Measurements from ENCODE around the gene RPS15A. TPM values are rescaled to one million over a fixed set of nuclear protein-coding genes. Genes with fewer than 3 reads are reported as not detected.

The RPS15A gene
- total RNA-seq, result 100 to 1,000 TPM; 829 to 900 TPM

- H3K4me3 ChIP-seq, result peak within 1 kb of the TSS; percentile 84
- peaks cover 44% of the 10 kb centered on the region for H3K36me3 ChIP-seq
- TF ChIP-seq, protein P1, sequence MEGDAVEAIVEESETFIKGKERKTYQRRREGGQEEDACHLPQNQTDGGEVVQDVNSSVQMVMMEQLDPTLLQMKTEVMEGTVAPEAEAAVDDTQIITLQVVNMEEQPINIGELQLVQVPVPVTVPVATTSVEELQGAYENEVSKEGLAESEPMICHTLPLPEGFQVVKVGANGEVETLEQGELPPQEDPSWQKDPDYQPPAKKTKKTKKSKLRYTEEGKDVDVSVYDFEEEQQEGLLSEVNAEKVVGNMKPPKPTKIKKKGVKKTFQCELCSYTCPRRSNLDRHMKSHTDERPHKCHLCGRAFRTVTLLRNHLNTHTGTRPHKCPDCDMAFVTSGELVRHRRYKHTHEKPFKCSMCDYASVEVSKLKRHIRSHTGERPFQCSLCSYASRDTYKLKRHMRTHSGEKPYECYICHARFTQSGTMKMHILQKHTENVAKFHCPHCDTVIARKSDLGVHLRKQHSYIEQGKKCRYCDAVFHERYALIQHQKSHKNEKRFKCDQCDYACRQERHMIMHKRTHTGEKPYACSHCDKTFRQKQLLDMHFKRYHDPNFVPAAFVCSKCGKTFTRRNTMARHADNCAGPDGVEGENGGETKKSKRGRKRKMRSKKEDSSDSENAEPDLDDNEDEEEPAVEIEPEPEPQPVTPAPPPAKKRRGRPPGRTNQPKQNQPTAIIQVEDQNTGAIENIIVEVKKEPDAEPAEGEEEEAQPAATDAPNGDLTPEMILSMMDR (IDR thresholded peaks at IDR 0.05), result no peak
- no peaks in the 10 kb centered on the region for H3K27me3 ChIP-seq (replicated peaks; ENCODE audit: insufficient read depth)
- peak within 1 kb of the TSS; percentile 75 to 83 for H3K27ac ChIP-seq
- H3K4me1 ChIP-seq (ENCODE audit: control insufficient read depth in 1 of 2, low read depth in 2 of 2), result peaks cover 31 to 32% of the 10 kb centered on the region in 2 donors
- peak; percentile 91 for DNase-seq (ENCODE audit: low spot score)
- H3K9me3 ChIP-seq, result no peaks in the 10 kb centered on the region
- ATAC-seq (ENCODE audit: insufficient number of reproducible peaks, low FRiP score, low read depth), result peak; percentile 99
These were observed at the start of gene RPS15A for GRCh38 chr16:18789850-18790706. Gene RPS15A, minus strand, starts transcription at chr16:18790334. Its CDS starts 1,221 bp downstream, at chr16:18789113.

DNA sequence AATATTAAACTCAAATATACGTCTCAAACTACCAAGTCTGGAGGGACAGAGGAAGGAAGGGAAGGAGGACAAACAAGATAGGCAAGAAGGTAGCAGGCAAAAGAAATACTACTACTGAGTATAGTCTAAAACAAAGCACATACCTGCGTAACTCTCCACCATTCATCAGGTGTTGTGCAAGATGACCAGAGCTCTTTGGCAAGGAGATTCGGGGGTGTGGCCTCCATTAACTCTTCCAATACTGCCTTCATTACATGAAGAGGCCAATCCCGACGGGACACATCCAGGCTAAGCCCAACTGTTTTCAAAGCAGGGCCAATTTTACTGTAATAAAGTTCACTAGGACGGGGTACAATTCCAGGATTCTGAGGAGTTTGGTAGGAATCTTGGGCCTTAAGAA lies 49.4 kb upstream of the RPS15A start:
- Histone ChIP-seq H3K4me1 (ENCODE audit: control insufficient read depth in 1 of 2, low read depth in 2 of 2) (peaks cover 0 to 2% of the 10 kb centered on the region in 2 donors), H3K36me3 (peaks cover 57% of the 10 kb centered on the region), H3K4me3 (no peak overlapping the region), H3K27me3 (replicated peaks; ENCODE audit: insufficient read depth) (no peaks in the 10 kb centered on the region), H3K9me3 (no peaks in the 10 kb centered on the region), H3K27ac (no peak overlapping the region)
- TF ChIP-seq, protein P1 (IDR thresholded peaks at IDR 0.05), result no peak
- ATAC-seq (ENCODE audit: insufficient number of reproducible peaks, low FRiP score, low read depth) (no peak), DNase-seq (ENCODE audit: low spot score) (no peak)

- H3K27ac ChIP-seq, result no peak overlapping the region
- no peaks in the 10 kb centered on the region for H3K9me3 ChIP-seq
- ATAC-seq (ENCODE audit: insufficient number of reproducible peaks, low FRiP score, low read depth), result no peak
- TF ChIP-seq, protein P1 (IDR thresholded peaks at IDR 0.05), result no peak
- no peak for DNase-seq (ENCODE audit: low spot score)
- H3K4me3 ChIP-seq, result no peak overlapping the region
- H3K27me3 ChIP-seq (replicated peaks; ENCODE audit: insufficient read depth), result no peaks in the 10 kb centered on the region
- no peaks in the 10 kb centered on the region for H3K4me1 ChIP-seq (ENCODE audit: control insufficient read depth in 1 of 2, low read depth in 2 of 2)
- H3K36me3 ChIP-seq, result peaks cover 73% of the 10 kb centered on the region
These were observed 46.6 kb upstream of the RPS15A start for GRCh38 chr16:18836702-18837101.

DNA sequence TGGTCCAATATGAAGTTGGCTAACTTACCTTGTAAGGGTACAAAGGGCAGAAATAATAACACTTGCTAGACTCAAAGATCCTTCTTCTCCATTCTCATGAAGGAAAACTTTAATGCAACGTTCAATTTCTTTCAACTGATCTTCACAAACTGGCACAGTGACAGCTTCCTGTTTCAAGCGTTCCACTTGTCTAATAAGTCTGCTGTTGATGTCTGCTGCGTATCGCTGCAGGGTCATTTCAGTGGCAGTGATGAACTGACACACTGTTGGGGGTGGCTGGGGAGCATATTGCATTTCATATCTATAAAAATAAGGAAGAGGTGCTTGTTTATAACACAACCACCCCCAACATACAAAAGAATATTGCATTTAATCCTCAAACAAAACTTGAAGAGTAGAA lies 44.7 kb upstream of the RPS15A start:
- Histone ChIP-seq H3K36me3 (peaks cover 77% of the 10 kb centered on the region), H3K4me1 (ENCODE audit: control insufficient read depth in 1 of 2, low read depth in 2 of 2) (no peaks in the 10 kb centered on the region), H3K9me3 (no peaks in the 10 kb centered on the region), H3K27me3 (replicated peaks; ENCODE audit: insufficient read depth) (no peaks in the 10 kb centered on the region), H3K4me3 (no peak overlapping the region), H3K27ac (no peak overlapping the region)
- TF ChIP-seq, protein P1 (IDR thresholded peaks at IDR 0.05), result no peak
- DNase-seq (ENCODE audit: low spot score) (no peak), ATAC-seq (ENCODE audit: insufficient number of reproducible peaks, low FRiP score, low read depth) (no peak)

DNA sequence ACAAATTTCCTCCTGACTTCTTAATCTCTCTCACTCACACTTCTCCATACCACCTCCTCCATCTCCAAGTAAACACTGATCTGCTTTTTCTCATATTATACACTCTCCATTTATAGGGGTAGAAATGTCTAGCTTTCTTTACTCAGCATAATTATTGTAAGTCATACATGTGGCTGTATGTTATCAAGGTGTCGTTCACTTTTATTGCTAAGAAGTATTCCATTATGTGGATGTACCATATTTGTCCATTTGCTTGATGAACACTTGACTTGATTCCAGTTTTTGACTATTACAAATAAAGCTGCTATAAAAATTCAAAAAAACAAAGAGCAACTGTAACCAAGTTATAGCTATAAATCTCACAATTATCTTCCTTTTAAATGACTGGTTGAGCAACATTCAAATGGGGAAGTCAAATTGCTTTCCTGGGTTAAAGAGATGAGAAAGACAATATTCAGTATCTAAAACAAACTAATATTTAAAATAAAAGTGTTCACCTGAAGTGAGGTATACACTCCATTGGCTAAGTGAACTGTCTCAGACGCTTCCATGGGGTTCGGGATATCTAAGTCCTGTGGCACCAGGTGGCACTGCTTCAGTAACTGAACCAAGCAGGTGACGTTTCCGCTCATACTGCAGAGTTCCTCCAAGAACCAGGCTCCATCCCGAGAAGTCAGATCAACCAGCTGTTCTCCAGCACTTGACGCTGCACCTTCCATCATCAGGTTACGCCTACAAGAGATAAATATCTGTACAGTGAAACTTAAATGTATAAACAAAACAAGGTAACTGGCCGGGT lies 43.8 kb upstream of the RPS15A start:
- Histone ChIP-seq H3K36me3 (peaks cover 80% of the 10 kb centered on the region), H3K27me3 (replicated peaks; ENCODE audit: insufficient read depth) (no peaks in the 10 kb centered on the region), H3K4me1 (ENCODE audit: control insufficient read depth in 1 of 2, low read depth in 2 of 2) (no peaks in the 10 kb centered on the region), H3K9me3 (no peaks in the 10 kb centered on the region), H3K27ac (no peak overlapping the region), H3K4me3 (no peak overlapping the region)
- TF ChIP-seq, protein P1 (IDR thresholded peaks at IDR 0.05), result no peak
- ATAC-seq (ENCODE audit: insufficient number of reproducible peaks, low FRiP score, low read depth) (no peak), DNase-seq (ENCODE audit: low spot score) (no peak)
